ENCODE measurements around the gene ZNF827.

ZNF827 gene

GRCh38 chr4:145788755-145789154, 149.9 kb downstream of the ZNF827 start:
- DNase-seq: no peak

GRCh38 chr4:145786830-145787229, 151.8 kb downstream of the ZNF827 start:
- no peak for DNase-seq

- no peak for DNase-seq
These were observed 152.4 kb downstream of the ZNF827 start for GRCh38 chr4:145786261-145786660.

GRCh38 chr4:145785391-145786008, 153.1 kb downstream of the ZNF827 start:
- DNase-seq: no peak

- no peak for DNase-seq
These were observed 154.6 kb downstream of the ZNF827 start for GRCh38 chr4:145784036-145784435.

- no peak for DNase-seq
These were observed 155.9 kb downstream of the ZNF827 start for GRCh38 chr4:145782756-145783155.

- no peak for DNase-seq
These were observed 157.3 kb downstream of the ZNF827 start for GRCh38 chr4:145781351-145781750.

- no peak for DNase-seq
These were observed 159.3 kb downstream of the ZNF827 start for GRCh38 chr4:145779319-145779801.

GRCh38 chr4:145776208-145776607, 162.4 kb downstream of the ZNF827 start:
- no peak for DNase-seq

- DNase-seq: no peak
These were observed 163.2 kb downstream of the ZNF827 start for GRCh38 chr4:145775406-145775805.

GRCh38 chr4:145774473-145774872, 164.2 kb downstream of the ZNF827 start:
- DNase-seq: no peak

- DNase-seq: no peak
These were observed 164.9 kb downstream of the ZNF827 start for GRCh38 chr4:145773581-145774234.

GRCh38 chr4:145772347-145772746, 166.3 kb downstream of the ZNF827 start:
- DNase-seq: no peak

GRCh38 chr4:145770124-145770523, 168.5 kb downstream of the ZNF827 start:
- no peak for DNase-seq

GRCh38 chr4:145769450-145770037, 169.1 kb downstream of the ZNF827 start:
- DNase-seq: no peak

GRCh38 chr4:145766273-145766672, 172.3 kb downstream of the ZNF827 start:
- DNase-seq: no peak

- DNase-seq: no peak
These were observed 175.2 kb downstream of the ZNF827 start for GRCh38 chr4:145763399-145763798.

GRCh38 chr4:145762719-145763118, 175.9 kb downstream of the ZNF827 start:
- DNase-seq: no peak

GRCh38 chr4:145760961-145761929, 177.4 kb downstream of the ZNF827 start:
- DNase-seq: no peak

GRCh38 chr4:145760176-145760575, 178.4 kb downstream of the ZNF827 start:
- DNase-seq: no peak

GRCh38 chr4:145757188-145757587, 181.4 kb downstream of the ZNF827 start:
- DNase-seq: no peak

- DNase-seq: no peak
These were observed 182.4 kb downstream of the ZNF827 start for GRCh38 chr4:145756244-145756643.

- no peak for DNase-seq
These were observed 182.8 kb downstream of the ZNF827 start for GRCh38 chr4:145755802-145756201.

All from CD4-positive, alpha-beta T cell treated with Interleukin-6 for 4 hours (primary cell).